HepG2 (cell line): ENCODE data around the gene APBB1. TPM values are rescaled to one million over a fixed set of nuclear protein-coding genes. Genes with fewer than 3 reads are reported as not detected.

Experiments
- ATAC-seq: fragments of 200-7000 bp; cut with Tn5 transposase; 3 replicates; pipeline ENCODE4 v1.9.1; 2020; ENCODE audit warnings: mild to moderate bottlenecking, moderate library complexity
- BruUV-seq: library from RNA; stranded (reverse); fragments of 400-500 nt; replicated peaks from 2 replicates; lab custom pipeline; 2021; lab: Mats Ljungman, UMichigan
- CTCF ChIA-PET: fragments of 300-600 bp; formaldehyde crosslinking; extraction: SDS; loops from one replicate; lab custom pipeline; 2021; ENCODE audit warnings: low total read pairs, inconsistent platforms, low intra/inter-chr PET ratio; lab: Yijun Ruan, JAX
- POLR2A ChIA-PET: fragments of 350-600 bp; sonication (Branson Sonifier 250); formaldehyde crosslinking; loops from one replicate; lab custom pipeline; 2020; ENCODE audit warnings: antibody characterized with exemption, inconsistent platforms; lab: Yijun Ruan, JAX
- DNase-seq: peaks from one replicate; pipeline ENCODE4 v3.0.0-alpha.2; 2015; ENCODE audit warnings: low spot score
- FAIRE-seq: peaks from 3 replicates; lab custom pipeline; 2011; peaks lifted over from hg19 to GRCh38; lab: Jason Lieb, UNC
- H2AFZ ChIP-seq: one replicate; pipeline ENCODE4 v1.6.1; 2011; ENCODE audit warnings: low read length, inconsistent platforms
- H3K27ac ChIP-seq: fragments of 300-600 bp; 3 replicates; pipeline ENCODE4 v1.8.0; 2011; ENCODE audit warnings: mixed run types, mild to moderate bottlenecking, mixed read lengths, low read length, inconsistent platforms; ENCODE audit not compliant: insufficient read depth; ENCODE audit errors: extremely low read length
- H3K27me3 ChIP-seq, 2 experiments: fragments of 200-600 bp in 1 of 2; 2 replicates in 1 of 2; 3 replicates in 1 of 2; pipeline versions ENCODE4 v1.6.0 to v1.8.0; 2011; ENCODE audit warnings: low read length in 2 of 2, mild to moderate bottlenecking in 2 of 2, moderate library complexity in 2 of 2, inconsistent platforms in 1 of 2; ENCODE audit not compliant: insufficient read depth in 2 of 2, control insufficient read depth in 1 of 2
- H3K36me3 ChIP-seq, 2 experiments: fragments of 200-600 bp in 1 of 2; replicated peaks in 1 of 2; 2 replicates in 1 of 2; 3 replicates in 1 of 2; pipeline versions ENCODE4 v1.5.1 to v1.8.0; 2011; ENCODE audit warnings: low read length in 2 of 2, inconsistent platforms in 1 of 2; ENCODE audit not compliant: insufficient read depth in 2 of 2, control insufficient read depth in 1 of 2
- H3K4me1 ChIP-seq: 2 replicates; pipeline ENCODE4 v1.5.1; 2012; ENCODE audit warnings: low read length, inconsistent platforms; ENCODE audit not compliant: insufficient read depth
- H3K4me2 ChIP-seq: 2 replicates; pipeline ENCODE4 v1.6.0; 2011; ENCODE audit warnings: low read depth, low read length, inconsistent platforms
- H3K4me3 ChIP-seq, 3 experiments: fragments of 200-600 bp in 1 of 3; sonication (generic), shearing (Covaris generic) in 1 of 3; replicated peaks in 1 of 3; 2 replicates each; pipeline ENCODE4 v1.5.1; 2011 to 2016; ENCODE audit warnings: low read length in 3 of 3, inconsistent platforms in 2 of 3, low read depth in 2 of 3, mild to moderate bottlenecking in 2 of 3, control low read depth in 1 of 3, mixed read lengths in 1 of 3; ENCODE audit not compliant: insufficient read depth in 1 of 3
- H3K79me2 ChIP-seq: one replicate; pipeline ENCODE4 v1.6.1; 2011; ENCODE audit warnings: low read length, inconsistent platforms; ENCODE audit not compliant: insufficient read depth
- H3K9ac ChIP-seq: 2 replicates; pipeline ENCODE4 v1.6.0; 2011; ENCODE audit warnings: mild to moderate bottlenecking, low read depth, low read length, inconsistent platforms; ENCODE audit not compliant: insufficient read depth
- H3K9me3 ChIP-seq: 2 replicates; pipeline ENCODE4 v1.5.1; 2012; ENCODE audit warnings: mild to moderate bottlenecking, low read length
- H4K20me1 ChIP-seq: 2 replicates; pipeline ENCODE4 v1.6.0; 2011; ENCODE audit warnings: inconsistent platforms, mild to moderate bottlenecking, low read length, moderate library complexity; ENCODE audit not compliant: insufficient read depth
- CSRNP2 ChIP-seq: sonication (generic); formaldehyde crosslinking; conservative IDR thresholded peaks from 2 replicates; pipeline ENCODE4 v1.8.0; 2022; ENCODE audit warnings: low read depth, missing genetic modification reagents
- FOXO4 ChIP-seq: sonication (generic); formaldehyde crosslinking; conservative IDR thresholded peaks from 2 replicates; pipeline ENCODE4 v1.8.1; 2023; ENCODE audit warnings: missing genetic modification reagents
- HMGXB4 ChIP-seq, 2 experiments: sonication (generic) in 1 of 2; formaldehyde crosslinking in 1 of 2; IDR thresholded peaks; 2 replicates each; pipeline versions ENCODE4 v1.4.0 to v1.6.1; 2018 to 2020; ENCODE audit warnings: missing genetic modification reagents in 2 of 2, borderline replicate concordance in 1 of 2, low read depth in 1 of 2, mild to moderate bottlenecking in 1 of 2, missing biosample characterization in 1 of 2
- MTF2 ChIP-seq: sonication (generic); formaldehyde crosslinking; IDR thresholded peaks from 2 replicates; pipeline ENCODE4 v1.5.0; 2020; ENCODE audit warnings: missing genetic modification reagents, borderline replicate concordance
- SMAD9 ChIP-seq: sonication (generic); formaldehyde crosslinking; IDR thresholded peaks from 2 replicates; pipeline ENCODE4 v1.5.1; 2020; ENCODE audit warnings: mild to moderate bottlenecking, missing genetic modification reagents
- SNAPC5 ChIP-seq: sonication (generic); formaldehyde crosslinking; IDR thresholded peaks from 2 replicates; pipeline ENCODE4 v1.8.1; 2023; ENCODE audit warnings: mild to moderate bottlenecking, missing genetic modification reagents, borderline replicate concordance
- TBX2 ChIP-seq: sonication (generic); formaldehyde crosslinking; IDR thresholded peaks from 2 replicates; pipeline ENCODE4 v1.5.0; 2020; ENCODE audit warnings: missing genetic modification reagents, mild to moderate bottlenecking, borderline replicate concordance
- ZNF34 ChIP-seq: sonication (generic); formaldehyde crosslinking; IDR thresholded peaks from 2 replicates; pipeline ENCODE4 v1.4.0; 2020; ENCODE audit warnings: mild to moderate bottlenecking, missing genetic modification reagents, borderline replicate concordance
- ZNF430 ChIP-seq: sonication (generic); formaldehyde crosslinking; IDR thresholded peaks from 2 replicates; pipeline ENCODE4 v1.9.0; 2021; ENCODE audit warnings: mild to moderate bottlenecking, missing genetic modification reagents
- ZNF431 ChIP-seq: sonication (generic); formaldehyde crosslinking; IDR thresholded peaks from 2 replicates; pipeline ENCODE4 v1.9.0; 2022; ENCODE audit warnings: missing genetic modification reagents, low read depth, mild to moderate bottlenecking, borderline replicate concordance
- ZNF432 ChIP-seq: sonication (generic); formaldehyde crosslinking; IDR thresholded peaks from 2 replicates; pipeline ENCODE4 v1.5.0; 2020; ENCODE audit warnings: missing genetic modification reagents, mild to moderate bottlenecking, borderline replicate concordance
- ZNF563 ChIP-seq: sonication (generic); formaldehyde crosslinking; IDR thresholded peaks from 2 replicates; pipeline ENCODE4 v1.8.0; 2022; ENCODE audit warnings: mild to moderate bottlenecking, moderate library complexity, missing genetic modification reagents
- WGBS: methylation state at CpG from one replicate; pipeline ENCODE4 v1.1.6; 2017; ENCODE audit warnings: low lambda C conversion rate; 5-methylcytosine and 5-hydroxymethylcytosine counted together
- in situ Hi-C: cut with HindIII; loops from 2 replicates; pipeline ENCODE4 v1.10.0; 2017; ENCODE audit warnings: low pct_unique_long_range_greater_than_20kb; ENCODE audit not compliant: extremely low pct_ligation_motif_present
- intact Hi-C: fragments of 100-400 bp; cut with micrococcal nuclease; formaldehyde crosslinking; loops from one replicate; pipeline ENCODE4 v1.10.0; 2022; ENCODE audit not compliant: unreplicated experiment
- polyA plus RNA-seq, 8 experiments: library from polyadenylated mRNA; depleted of rRNA in 3 of 8; stranded (reverse) in 7 of 8; unstranded in 1 of 8; fragments of >200 nt; fragmentation: Illumina TruSeq in 4 of 8; extraction: Trizol in 4 of 8; gene quantifications; 2 replicates each; pipeline versions ENCODE4 v1.2.1 to v1.2.3, GENCODE V29; 2011 to 2016; ENCODE audit warnings: low read depth in 4 of 8, missing spikeins in 1 of 8, mixed read lengths in 1 of 8; ENCODE audit not compliant: insufficient read depth in 1 of 8
- total RNA-seq, 5 experiments: library from RNA; depleted of rRNA; stranded (reverse); fragments of >200 nt; fragmentation: Illumina TruSeq; extraction: Trizol; gene quantifications; 2 replicates each; pipeline ENCODE4 v1.2.3, GENCODE V29; 2016; ENCODE audit warnings: low read depth in 1 of 5

The APBB1 gene
- total and polyA plus RNA-seq, 2 of the 13 experiments (the other 11 are each of a cell fraction or from before 2014, with no cell fraction given) = 1.7 to 3.5 TPM

- no peak for TF ChIP-seq SMAD9 (CRISPR knock-in tag)
- no peak for TF ChIP-seq ZNF563 (CRISPR knock-in tag)
- TF ChIP-seq ZNF34 = no peak
- TF ChIP-seq SNAPC5 (CRISPR knock-in tag) = no peak
- no peak for TF ChIP-seq TBX2 (CRISPR knock-in tag)
- TF ChIP-seq CSRNP2 (CRISPR knock-in tag) = no peak
- no peak for TF ChIP-seq ZNF431 (CRISPR knock-in tag)
Observed at GRCh38 chr11:6391537-6392134, 27.3 kb downstream of the APBB1 start (continued).

- Histone ChIP-seq H3K4me3 (peak overlapping the region; percentile 68 to 81 (median 78)), H3K4me2 (peak overlapping the region; percentile 78), H4K20me1 (no peaks in the 10 kb centered on the region), H2AFZ (no peak overlapping the region), H3K9ac (peak overlapping the region; percentile 36; the same call in 1 of the 2 replicates), H3K36me3 (no peaks in the 10 kb centered on the region), H3K4me1 (peaks cover 36% of the 10 kb centered on the region), H3K27ac (no peak overlapping the region), H3K9me3 (no peaks in the 10 kb centered on the region), H3K79me2 (no peaks in the 10 kb centered on the region), H3K27me3 (no peaks in the 10 kb centered on the region; a peak in 3 of 5 replicates)
- ChIA-PET POLR2A (interaction anchor here (0.8 to 2.4 kb wide), 11 partner anchors 8 to 292 kb away, joined by 3 to 18 read pairs (median 8); partner anchors contain the start of genes APBB1, ARFIP2, HPX and MRPL17), CTCF (interaction anchor here (0.6 kb wide), 1 partner anchor 14 kb away, joined by 3 read pairs; no protein-coding TSS in a partner anchor)
- no peak for FAIRE-seq
- intact Hi-C loops = loop anchor here (5.0 kb wide), 1 partner anchor 51 kb away; the partner anchor contains the start of gene HPX
- WGBS = 50% methylated on average over 6 of the region's 19 CpGs
- no TSS peak for BruUV-seq
- DNase-seq = no peak
- ATAC-seq = peak; percentile 4; the same call in 2 of the 3 replicates
- in situ Hi-C loops = no loop called here
- TF ChIP-seq HMGXB4 (CRISPR knock-in tag; IDR thresholded peaks at IDR 0.05; ENCODE audit: borderline replicate concordance in 1 of 2, low read depth in 1 of 2) = 0 out of 4 replicates have a peak, but pooled peaks of 1 of the 2 experiments have one; percentile 13
- 0 out of 2 replicates have a peak, but pooled peaks have one; percentile 7 for TF ChIP-seq ZNF430 (CRISPR knock-in tag)
- 0 out of 2 replicates have a peak, but pooled peaks have one; percentile 22 for TF ChIP-seq MTF2 (CRISPR knock-in tag)
- TF ChIP-seq FOXO4 = no peak
- TF ChIP-seq ZNF432 = no peak
Observed at GRCh38 chr11:6390718-6391469, 28.0 kb downstream of the APBB1 start.
